ENCODE measurements around the gene MEGF8.

MEGF8 gene

DNA sequence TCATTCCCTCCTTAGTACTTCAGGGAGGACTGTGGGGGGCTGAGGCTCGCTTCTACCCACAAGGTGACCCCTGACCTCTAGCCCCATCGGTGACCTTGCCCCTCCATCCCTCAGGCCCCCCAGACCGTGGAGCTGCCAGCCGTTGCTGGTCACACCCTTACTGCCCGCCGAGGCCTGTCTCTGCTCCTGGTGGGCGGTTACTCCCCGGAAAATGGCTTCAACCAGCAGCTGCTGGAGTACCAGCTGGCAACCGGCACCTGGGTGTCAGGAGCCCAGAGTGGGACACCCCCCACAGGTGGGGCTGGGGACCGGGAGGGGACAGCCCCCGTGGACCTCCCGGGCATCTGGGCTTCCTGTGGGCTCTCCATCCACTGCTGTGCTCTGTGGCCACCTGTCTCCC, 31.9 kb downstream of the MEGF8 start:
- DNase-seq (no peak), ATAC-seq (no peak)

- no peak for ATAC-seq
- no peak for DNase-seq
Measured at GRCh38 chr19:42360787-42361544, 35.5 kb downstream of the MEGF8 start.

DNA sequence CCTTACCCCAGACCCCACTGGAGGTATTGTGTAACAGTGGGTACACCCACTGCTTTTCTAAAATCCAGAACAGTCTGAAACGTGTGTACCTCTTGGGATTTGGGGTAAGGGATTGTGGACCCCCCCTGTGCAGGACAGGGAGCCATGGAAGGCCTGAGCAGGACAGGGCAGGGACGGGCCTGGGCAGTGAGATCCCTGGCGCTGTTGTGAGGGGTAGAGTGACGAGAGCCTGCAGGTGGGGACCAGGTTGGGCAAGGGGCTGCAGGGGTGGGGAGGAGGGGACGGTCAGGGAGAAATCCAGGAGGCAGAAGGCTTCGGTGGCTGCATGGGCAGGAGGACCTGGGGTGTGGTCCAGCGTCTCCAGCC, 36.1 kb downstream of the MEGF8 start:
- DNase-seq: no peak
- ATAC-seq: no peak

DNA sequence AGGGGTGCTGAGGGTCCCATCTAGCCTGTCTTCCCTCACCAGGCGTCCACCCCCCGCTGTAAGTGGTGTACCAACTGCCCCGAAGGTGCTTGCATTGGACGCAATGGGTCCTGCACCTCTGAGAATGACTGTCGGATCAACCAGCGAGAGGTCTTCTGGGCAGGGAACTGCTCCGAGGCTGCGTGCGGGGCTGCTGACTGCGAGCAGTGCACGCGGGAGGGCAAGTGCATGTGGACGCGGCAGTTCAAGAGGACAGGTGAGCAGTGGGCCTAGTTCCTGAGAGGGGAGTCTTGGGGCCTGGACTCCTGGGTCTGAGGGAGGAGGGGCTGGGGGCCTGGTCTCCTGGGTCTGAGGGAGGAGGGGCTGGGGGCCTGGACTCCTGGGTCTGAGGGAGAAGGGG, 36.9 kb downstream of the MEGF8 start:
- ATAC-seq: no peak

GRCh38 chr19:42362891-42363440, 37.5 kb downstream of the MEGF8 start:
- DNase-seq (no peak), ATAC-seq (no peak)

More for the DNA sequence above, 36.9 kb downstream of the MEGF8 start:
- DNase-seq: no peak

GRCh38 chr19:42363614-42364346, 38.3 kb downstream of the MEGF8 start:
- no peak for ATAC-seq

GRCh38 chr19:42366673-42367072, 41.2 kb downstream of the MEGF8 start:
- DNase-seq: no peak

More at GRCh38 chr19:42363614-42364346, 38.3 kb downstream of the MEGF8 start:
- no peak for DNase-seq

DNA sequence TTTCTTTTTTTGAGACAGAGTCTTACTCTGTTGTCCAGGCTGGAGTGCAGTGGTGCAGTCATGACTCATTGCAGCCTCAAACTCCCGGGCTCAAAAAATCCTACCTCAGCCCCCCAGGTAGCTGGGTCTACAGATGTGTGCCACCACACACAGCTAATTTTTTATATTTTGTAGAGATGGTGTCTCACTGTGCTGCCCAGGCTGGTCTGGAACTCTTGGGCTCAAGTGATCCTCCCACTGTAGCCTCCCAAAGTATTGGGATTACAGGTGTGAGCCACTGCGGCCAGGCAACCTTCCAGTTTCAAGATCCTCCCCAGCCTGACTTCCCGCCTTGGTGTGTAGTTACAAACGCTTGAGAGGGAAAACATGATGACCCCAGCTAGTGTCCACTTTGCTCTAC, 42.5 kb downstream of the MEGF8 start:
- DNase-seq (no peak), ATAC-seq (no peak)

More at GRCh38 chr19:42366673-42367072, 41.2 kb downstream of the MEGF8 start:
- ATAC-seq: no peak

GRCh38 chr19:42368360-42368759, 42.9 kb downstream of the MEGF8 start:
- ATAC-seq: no peak

GRCh38 chr19:42368765-42369164, 43.3 kb downstream of the MEGF8 start:
- DNase-seq: no peak
- ATAC-seq: no peak

More at GRCh38 chr19:42368360-42368759, 42.9 kb downstream of the MEGF8 start:
- DNase-seq: no peak

- no peak for ATAC-seq
- DNase-seq: no peak
Measured at GRCh38 chr19:42369433-42370067, 44.1 kb downstream of the MEGF8 start.

- no peak for DNase-seq
- ATAC-seq: no peak
Measured at GRCh38 chr19:42370068-42370520, 44.7 kb downstream of the MEGF8 start.

DNA sequence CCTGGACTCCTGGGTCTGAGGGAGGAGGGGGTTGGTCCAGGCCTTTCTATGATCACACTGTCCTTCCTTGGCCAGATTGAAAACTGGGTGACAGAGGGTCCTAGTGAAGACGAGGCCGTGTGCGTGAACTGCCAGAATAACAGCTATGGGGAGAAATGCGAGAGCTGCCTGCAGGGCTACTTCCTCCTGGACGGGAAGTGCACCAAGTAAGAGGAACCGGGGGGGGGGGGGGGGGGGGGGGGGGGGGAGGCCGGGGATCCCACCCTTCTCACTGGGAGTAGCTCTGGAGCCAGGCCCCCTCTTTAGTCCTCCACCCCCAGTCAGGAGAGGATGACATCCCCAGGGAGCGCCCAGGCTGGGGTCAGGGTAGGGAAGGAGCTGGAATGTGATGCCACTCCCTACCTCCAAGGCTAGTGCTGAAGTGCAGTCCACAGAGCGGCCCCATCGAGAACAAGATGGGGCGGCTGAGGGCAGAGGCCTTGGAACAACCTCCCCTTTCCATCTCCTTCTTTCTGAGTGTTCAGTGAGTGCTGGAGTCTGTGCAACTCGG, 45.3 kb downstream of the MEGF8 start:
- no peak for DNase-seq
- ATAC-seq: no peak

DNA sequence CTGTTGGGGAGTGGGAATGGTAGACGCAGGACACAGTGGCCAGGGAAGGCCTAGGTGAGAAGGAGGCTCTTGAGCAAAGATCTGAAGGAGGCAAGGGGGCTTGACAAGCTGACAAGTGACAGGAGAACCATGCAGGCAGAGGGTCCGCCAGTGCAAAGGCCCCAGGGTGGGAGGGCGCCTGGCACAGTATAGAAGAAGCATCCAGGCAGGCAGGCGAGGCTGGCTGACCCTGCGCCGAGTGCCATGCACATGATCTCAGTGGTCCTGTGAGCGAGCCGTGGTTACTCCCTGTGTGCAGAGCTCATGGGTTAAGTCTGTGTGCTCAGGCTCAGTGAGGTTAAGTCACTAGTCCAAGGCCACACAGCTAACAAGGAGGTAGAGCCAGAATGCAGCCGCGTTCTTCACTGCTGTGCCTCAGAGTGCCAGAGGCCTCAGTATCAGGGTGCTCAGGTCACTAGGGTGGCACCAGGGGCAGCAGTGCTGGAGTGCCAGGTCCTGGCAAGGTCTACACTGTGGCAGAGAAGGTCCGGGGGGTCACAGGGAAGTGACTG, 49.5 kb downstream of the MEGF8 start:
- no peak for DNase-seq
- no peak for ATAC-seq

DNA sequence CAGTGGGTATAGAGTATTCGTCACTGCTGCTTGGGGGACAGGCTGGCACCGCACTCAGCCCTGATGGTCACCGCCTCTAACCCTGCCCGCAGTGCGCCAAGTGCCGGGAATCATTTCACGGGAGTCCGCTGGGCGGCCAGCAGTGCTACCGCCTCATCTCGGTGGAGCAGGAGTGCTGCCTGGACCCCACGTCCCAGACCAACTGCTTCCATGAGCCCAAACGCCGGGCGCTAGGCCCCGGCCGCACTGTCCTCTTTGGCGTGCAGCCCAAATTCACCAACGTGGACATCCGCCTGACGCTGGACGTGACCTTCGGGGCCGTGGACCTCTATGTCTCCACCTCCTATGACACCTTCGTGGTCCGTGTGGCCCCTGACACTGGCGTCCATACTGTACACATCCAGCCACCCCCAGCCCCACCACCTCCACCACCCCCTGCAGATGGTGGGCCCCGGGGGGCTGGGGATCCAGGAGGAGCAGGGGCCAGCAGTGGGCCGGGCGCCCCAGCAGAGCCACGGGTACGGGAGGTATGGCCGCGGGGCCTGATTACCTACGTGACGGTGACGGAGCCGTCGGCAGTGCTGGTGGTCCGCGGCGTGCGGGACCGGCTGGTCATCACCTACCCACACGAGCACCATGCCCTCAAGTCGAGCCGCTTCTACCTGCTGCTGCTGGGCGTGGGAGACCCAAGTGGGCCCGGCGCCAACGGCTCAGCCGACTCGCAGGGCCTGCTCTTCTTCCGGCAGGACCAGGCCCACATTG, 50.2 kb downstream of the MEGF8 start:
- ATAC-seq: no peak
- no peak for DNase-seq

GRCh38 chr19:42376177-42376555, 50.7 kb downstream of the MEGF8 start:
- DNase-seq: no peak
- no peak for ATAC-seq

- peak; percentile 56 for ATAC-seq
- DNase-seq: no peak
Measured at GRCh38 chr19:42378225-42379215, 53.1 kb downstream of the MEGF8 start.

GRCh38 chr19:42380155-42380554, 54.7 kb downstream of the MEGF8 start:
- ATAC-seq (no peak), DNase-seq (no peak)

DNA sequence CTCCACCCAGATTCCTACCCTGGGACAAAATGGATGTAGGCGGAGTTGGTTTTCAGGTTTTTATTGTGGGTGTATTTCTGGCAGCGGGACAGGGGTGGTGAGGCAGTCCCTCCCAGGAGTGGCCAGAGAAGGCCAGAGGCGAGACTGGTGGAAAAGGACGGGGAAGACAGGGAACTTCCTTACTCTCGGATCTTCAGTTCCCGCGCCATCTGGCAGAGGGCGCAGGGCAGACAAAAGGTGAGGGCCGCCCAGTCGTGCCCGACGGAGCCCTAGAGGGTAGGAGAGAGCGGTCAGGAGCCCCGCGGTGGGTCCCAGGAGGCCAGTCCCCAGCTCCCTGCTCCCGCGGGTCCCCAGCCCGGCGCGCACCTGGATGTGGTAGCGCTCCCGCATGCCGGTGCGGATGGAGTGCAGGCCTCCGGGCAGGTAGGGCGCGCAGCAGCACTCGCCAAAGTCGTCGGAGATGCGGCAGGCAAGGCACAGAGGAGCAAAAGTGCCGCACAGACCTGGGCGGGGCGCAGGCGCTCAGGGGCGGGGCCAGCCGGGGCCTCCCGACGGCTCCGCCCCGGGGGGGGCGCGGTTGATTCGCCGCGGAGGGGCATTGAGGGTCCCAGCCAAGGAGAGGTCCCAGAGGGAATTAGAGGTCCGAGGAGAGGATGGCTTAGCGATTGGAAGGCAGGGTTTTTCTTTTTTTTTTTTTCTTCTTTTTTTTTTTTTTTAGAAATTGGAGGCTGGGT, 61.7 kb downstream of the MEGF8 start:
- ATAC-seq: peak; percentile 86
- DNase-seq: peak; percentile 80
